GM13977 (cell line): Measurements from ENCODE around the gene NLE1.

Experiments used
- DNase-seq: peaks from one replicate; pipeline ENCODE4 v3.0.0; 2012; ENCODE audit warnings: low spot score
- CTCF ChIP-seq: IDR thresholded peaks from 2 replicates; pipeline ENCODE4 v1.5.1; 2012; ENCODE audit warnings: mild to moderate bottlenecking, control low read depth; ENCODE audit not compliant: insufficient read depth; ENCODE audit errors: extremely low read depth, missing control alignments
- in situ Hi-C: fragments of 300-500 bp; cut with MboI; formaldehyde crosslinking; loops from one replicate; pipeline ENCODE4 v1.12.0; 2022; ENCODE audit warnings: low sequenced_read_pairs, low pct_unique_long_range_greater_than_20kb, mixed read lengths, inconsistent platforms; ENCODE audit not compliant: unreplicated experiment

The NLE1 gene

GRCh38 chr17:35084987-35085386 lies 57.1 kb downstream of the NLE1 start:
- no peak for TF ChIP-seq CTCF
- in situ Hi-C loops: no loop called here
- DNase-seq: no peak

- no peak for DNase-seq
- in situ Hi-C loops: no loop called here
- TF ChIP-seq CTCF: no peak
Measured at GRCh38 chr17:35083071-35083470, 59.0 kb downstream of the NLE1 start.

DNA sequence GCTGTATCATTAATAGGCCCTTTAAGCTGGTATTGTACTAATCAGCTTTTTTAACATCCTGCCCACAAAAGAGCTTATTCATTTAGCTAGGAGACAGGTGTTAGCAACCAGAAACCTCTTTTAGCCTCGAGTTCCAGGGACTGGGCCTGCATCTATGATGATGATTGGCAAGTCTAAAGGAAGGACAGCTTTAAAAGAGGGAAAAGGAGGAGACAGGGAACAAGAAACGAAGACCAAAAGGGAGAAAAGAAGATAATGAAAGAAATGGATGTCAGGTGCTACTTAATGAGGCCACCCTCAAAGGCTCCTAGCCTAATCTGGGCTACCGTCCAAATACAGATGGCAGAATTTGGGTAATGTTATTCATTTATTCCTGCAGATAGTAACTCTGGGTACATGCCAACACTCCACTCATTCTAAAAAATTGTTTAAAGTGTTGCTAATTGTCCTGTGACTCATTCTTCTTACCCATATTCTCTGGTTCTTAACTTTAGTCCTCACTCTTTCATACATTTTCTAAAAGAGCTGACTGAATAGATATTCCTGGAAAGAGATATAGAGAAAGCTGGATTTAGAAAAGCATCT lies 59.9 kb downstream of the NLE1 start:
- no peak for TF ChIP-seq CTCF
- in situ Hi-C loops: no loop called here
- DNase-seq: no peak

DNA sequence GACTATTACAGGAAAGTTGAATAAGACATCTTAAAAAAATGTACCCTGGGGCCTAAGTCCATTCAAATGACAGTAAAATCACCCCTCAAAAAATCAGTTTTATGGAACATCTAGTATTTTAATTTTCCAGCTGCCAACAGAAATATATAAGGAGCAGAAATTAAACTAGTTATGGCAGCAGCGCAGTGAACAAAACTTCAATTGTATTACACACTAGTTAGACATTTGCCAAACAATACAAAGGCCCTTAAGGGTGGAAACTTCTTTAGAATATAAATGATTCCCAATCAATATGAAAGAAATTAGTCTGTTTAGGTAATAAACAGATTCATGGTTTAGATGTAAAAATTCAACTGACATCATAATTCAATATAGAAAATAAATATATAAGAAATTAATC lies 60.5 kb downstream of the NLE1 start:
- no peak for TF ChIP-seq CTCF
- DNase-seq: no peak
- in situ Hi-C loops: no loop called here

- peak; percentile 54 for DNase-seq
- TF ChIP-seq CTCF: no peak
- in situ Hi-C loops: no loop called here
Measured at GRCh38 chr17:35080536-35080935, 61.6 kb downstream of the NLE1 start.

GRCh38 chr17:35079547-35080423 lies 62.3 kb downstream of the NLE1 start:
- no peak for TF ChIP-seq CTCF
- in situ Hi-C loops: no loop called here
- DNase-seq: no peak
